CD4-positive, alpha-beta T cell treated with Interleukin-17A for 1 hour (primary cell): ENCODE data around the gene HOPX.
"Not testable (repeated sequence)": the region's sequence is repeated elsewhere in the genome, so short reads cannot be mapped to it uniquely, and the experiment has no call there.

ENCODE experiments used
- DNase-seq: peaks from one replicate; pipeline ENCODE4 v3.0.0-alpha.2; 2020

Gene HOPX, protein sequence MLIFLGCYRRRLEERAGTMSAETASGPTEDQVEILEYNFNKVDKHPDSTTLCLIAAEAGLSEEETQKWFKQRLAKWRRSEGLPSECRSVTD

GRCh38 chr4:56681158-56681852, at the start of gene HOPX:
TSS of gene HOPX (minus strand) at chr4:56681296. CDS start at chr4:56657816, 23,480 bp downstream.
- DNase-seq: peak; percentile 1

DNA sequence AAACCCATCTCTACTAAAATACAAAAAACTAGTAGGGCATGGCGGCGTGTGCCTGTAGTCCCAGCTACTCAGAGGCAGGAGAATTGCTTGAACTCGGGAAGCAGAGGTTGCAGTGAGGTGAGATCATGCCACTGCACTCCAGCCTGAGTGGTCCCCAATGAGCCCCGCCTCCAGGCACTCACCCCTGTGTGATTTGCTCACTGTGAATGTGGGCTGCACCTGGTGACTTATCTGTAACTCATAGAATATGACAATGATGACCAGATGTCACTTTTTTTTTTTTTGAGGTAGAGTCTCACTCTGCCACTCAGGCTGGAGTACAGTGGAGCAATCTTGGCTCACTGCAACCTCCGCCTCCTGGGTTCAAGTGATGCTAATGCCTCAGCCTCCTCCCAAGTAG, 49.0 kb upstream of the HOPX start:
- no peak for DNase-seq

- DNase-seq: no peak
Observed at GRCh38 chr4:56728512-56728911, 47.4 kb upstream of the HOPX start.

GRCh38 chr4:56727150-56727549, 46.1 kb upstream of the HOPX start:
- DNase-seq: no peak

- DNase-seq: not testable (repeated sequence)
Observed at GRCh38 chr4:56726593-56726992, 45.5 kb upstream of the HOPX start.

DNA sequence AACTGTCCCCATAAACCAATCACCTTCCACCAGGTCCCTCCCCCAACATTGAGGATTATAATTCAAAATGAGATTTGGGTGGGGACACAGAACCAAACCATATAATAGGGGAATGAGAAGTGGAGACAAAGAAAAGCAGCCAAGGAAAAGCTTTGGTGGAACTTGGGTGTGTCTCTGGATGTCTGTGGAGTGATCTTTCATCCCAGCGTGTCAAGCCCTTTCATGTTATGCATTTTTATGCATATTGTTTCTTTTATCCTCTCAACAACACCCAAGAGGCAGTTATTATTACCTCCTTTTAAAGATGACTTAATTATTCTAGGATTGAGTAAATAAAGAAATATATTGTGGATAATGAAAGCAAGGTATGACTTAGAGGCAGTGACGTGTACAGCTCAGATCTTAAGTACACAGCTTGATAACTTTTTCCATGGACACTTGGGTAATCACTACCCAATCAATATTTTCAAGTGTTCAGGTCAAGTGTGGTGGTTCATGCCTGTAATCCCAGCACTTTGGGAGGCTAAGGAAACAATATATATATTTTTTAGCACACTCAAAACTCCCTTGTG, 42.6 kb upstream of the HOPX start:
- DNase-seq: no peak

GRCh38 chr4:56723201-56723605, 42.1 kb upstream of the HOPX start:
- DNase-seq: no peak

DNA sequence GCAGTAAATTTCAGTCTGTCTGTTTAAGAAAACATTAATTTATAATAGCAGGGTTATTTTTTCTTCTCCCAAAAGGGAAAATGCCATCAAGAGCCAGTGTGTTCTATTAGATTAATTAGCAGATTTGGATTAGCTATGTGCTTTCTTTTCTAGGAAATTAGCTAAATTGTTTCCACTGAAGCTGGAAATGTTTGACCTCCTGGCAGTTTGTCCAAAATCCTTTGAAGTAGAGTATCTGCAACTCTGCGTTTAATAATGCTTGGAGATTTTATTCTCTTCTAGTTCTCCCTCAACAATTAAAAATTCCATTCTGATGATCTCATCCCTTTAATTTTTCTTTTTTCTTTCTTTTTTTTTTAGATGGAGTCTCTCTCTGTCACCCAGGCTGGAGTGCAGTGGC, 27.1 kb upstream of the HOPX start:
- DNase-seq: no peak

DNA sequence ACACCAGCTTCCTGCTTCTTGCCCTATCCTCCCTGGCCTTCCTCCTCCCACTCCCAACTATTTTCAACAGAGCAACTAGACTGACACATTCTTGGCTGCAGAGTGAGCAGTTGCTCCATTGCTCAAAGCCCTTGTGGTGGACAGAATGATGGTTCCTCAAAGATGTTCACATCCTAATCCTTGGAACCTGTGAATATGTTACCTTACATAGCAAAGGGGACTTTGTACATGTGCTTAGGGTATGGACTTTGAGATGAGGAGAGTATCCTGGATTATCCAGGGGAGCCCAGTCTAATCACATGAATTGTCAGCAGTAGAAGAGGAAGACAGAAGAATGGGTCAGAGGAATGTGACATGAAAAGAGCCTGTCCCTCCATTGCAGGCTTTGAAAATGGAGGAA, 24.9 kb upstream of the HOPX start:
- no peak for DNase-seq

GRCh38 chr4:56705334-56705733, 24.2 kb upstream of the HOPX start:
- no peak for DNase-seq

- no peak for DNase-seq
Observed at GRCh38 chr4:56704089-56704871, 23.2 kb upstream of the HOPX start.

GRCh38 chr4:56703378-56703777, 22.3 kb upstream of the HOPX start:
- DNase-seq: no peak

GRCh38 chr4:56701644-56702043, 20.5 kb upstream of the HOPX start:
- DNase-seq: no peak

- no peak for DNase-seq
Observed at GRCh38 chr4:56701161-56701480, 20.0 kb upstream of the HOPX start.

DNA sequence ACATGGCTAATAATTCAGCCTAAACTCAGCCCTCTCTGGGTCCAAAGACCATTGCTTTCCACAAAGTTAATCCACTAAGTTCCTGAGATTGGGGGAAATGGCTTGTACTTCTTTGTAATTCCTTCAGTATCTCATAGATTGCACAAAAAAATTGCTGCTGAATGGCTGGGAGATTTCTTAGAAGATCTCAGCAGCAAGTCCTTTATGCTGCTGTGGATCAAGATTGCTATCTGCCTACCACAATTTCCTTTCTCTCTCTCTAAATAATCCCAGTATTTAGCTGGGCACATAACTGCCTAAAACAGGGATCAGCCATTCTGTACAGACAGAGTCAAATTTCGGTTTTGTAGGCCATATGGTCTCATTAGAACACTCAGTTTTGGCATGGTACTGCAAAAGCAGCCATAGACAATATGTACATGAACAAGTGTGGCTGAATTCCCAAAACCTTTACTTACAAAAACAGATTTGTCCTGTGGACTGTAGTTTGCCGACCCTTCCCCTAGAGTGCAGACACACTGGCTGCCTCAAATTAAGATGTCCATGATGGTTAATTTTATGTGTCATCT, 18.5 kb upstream of the HOPX start:
- no peak for DNase-seq

- DNase-seq: no peak
Observed at GRCh38 chr4:56698329-56698728, 17.2 kb upstream of the HOPX start.

DNA sequence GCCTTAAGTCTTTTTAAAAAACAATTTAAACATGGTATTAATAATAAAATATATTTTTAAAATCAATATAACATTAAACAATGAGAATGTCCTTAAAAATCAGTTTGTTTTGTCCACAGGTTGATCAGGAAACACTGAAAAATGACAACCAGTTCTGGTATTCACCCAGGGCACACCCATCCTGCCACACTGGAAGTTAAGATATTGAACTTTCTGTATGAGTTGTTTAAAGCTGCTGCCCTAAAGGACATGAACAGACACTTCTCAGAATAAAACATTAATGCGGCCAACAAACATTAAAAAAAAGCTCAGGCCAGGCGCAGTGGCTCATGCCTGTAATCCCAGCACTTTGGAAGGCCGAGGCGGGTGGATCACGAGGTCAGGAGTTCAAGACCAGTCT, 15.0 kb upstream of the HOPX start:
- DNase-seq: no peak

DNA sequence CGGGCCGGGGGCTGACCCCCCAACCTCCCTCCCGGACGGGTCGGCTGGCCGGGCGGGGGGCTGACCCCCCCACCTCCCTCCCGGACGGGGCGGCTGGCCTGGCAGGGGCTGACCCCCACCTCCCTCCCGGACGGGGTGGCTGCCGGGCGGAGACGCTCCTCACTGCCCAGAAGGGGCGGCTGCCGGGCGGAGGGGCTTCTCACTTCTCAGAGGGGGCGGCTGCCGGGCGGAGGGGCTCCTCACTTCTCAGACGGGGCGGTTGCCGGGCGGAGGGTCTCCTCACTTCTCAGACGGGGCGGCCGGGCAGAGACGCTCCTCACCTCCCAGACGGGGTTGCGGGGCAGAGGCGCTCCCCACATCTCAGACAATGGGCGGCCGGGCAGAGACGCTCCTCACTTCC, 12.4 kb upstream of the HOPX start:
- not testable (repeated sequence) for DNase-seq

- DNase-seq: no peak
Observed at GRCh38 chr4:56692576-56692975, 11.5 kb upstream of the HOPX start.

DNA sequence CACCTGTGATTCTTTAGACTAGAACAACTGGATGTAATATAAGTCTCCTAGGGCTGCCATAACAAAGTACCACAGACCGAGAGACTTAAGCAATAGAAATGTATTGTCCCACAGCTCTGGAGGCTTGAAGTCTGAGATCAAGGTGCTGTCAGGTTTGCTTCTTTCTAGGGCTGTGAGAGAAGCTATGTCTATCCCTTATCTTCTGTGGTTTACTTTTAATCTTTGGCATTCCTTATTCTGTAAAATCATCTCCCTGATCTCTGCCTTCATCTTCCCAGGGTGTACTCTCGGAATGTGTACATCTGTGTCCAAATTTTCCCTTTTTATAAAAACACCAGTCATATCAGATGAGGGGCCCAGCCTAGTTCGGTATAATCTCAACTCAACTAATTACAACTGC, 10.3 kb upstream of the HOPX start:
- no peak for DNase-seq

DNA sequence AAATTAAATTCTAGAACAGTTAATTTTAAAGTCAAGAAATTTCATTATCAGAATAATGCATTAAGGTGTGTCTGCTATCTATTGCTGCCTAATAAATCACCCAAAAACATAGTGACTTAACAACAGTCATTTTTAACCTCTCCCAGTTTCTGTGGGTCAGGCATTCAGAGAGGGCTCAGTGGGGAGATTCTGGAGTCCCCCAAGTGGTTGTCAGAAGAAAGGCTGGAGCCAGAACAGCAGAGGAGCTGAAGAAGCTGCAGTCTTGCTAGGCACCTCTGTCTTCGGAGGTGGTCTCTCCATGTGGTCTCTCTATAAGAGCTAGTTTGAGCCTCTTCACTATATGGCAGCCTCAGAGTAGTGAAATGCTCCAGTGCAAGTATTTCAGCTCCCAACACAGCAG, 9.3 kb upstream of the HOPX start:
- no peak for DNase-seq

- DNase-seq: no peak
Observed at GRCh38 chr4:56689201-56689969, 8.3 kb upstream of the HOPX start.

- no peak for DNase-seq
Observed at GRCh38 chr4:56688094-56688647, 7.1 kb upstream of the HOPX start.
